GM13976 (cell line): Measurements from ENCODE around the gene TGFBRAP1.

Source experiments
- DNase-seq: peaks from one replicate; pipeline ENCODE4 v3.0.0; 2012; ENCODE audit warnings: low spot score
- CTCF ChIP-seq: IDR thresholded peaks from 2 replicates; pipeline ENCODE4 v1.5.1; 2012; ENCODE audit warnings: borderline replicate concordance, mild to moderate bottlenecking; ENCODE audit not compliant: insufficient read depth; ENCODE audit errors: extremely low read depth, missing control alignments, control extremely low read depth
- in situ Hi-C: fragments of 300-500 bp; cut with MboI; formaldehyde crosslinking; loops from one replicate; pipeline ENCODE4 v1.12.0; 2022; ENCODE audit warnings: low sequenced_read_pairs, mixed read lengths, inconsistent platforms; ENCODE audit not compliant: unreplicated experiment

The TGFBRAP1 gene

GRCh38 chr2:105296017-105296611 is 33.4 kb downstream of the TGFBRAP1 start:
- in situ Hi-C loops, result no loop called here
- no peak for DNase-seq
- no peak for TF ChIP-seq CTCF

- in situ Hi-C loops, result no loop called here
- DNase-seq, result peak; percentile 61
- TF ChIP-seq CTCF, result peak; percentile 39
These were observed 34.6 kb downstream of the TGFBRAP1 start for GRCh38 chr2:105294844-105295481.

GRCh38 chr2:105294046-105294445 is 35.5 kb downstream of the TGFBRAP1 start:
- in situ Hi-C loops, result no loop called here
- DNase-seq, result no peak

GRCh38 chr2:105291981-105292380 is 37.6 kb downstream of the TGFBRAP1 start:
- no peak for TF ChIP-seq CTCF
- no peak for DNase-seq

More at GRCh38 chr2:105294046-105294445, 35.5 kb downstream of the TGFBRAP1 start:
- no peak for TF ChIP-seq CTCF

GRCh38 chr2:105290981-105291660 is 38.4 kb downstream of the TGFBRAP1 start:
- TF ChIP-seq CTCF, result no peak
- in situ Hi-C loops, result no loop called here
- DNase-seq, result no peak

More at GRCh38 chr2:105291981-105292380, 37.6 kb downstream of the TGFBRAP1 start:
- in situ Hi-C loops, result no loop called here

GRCh38 chr2:105288133-105288532 is 41.4 kb downstream of the TGFBRAP1 start:
- in situ Hi-C loops, result no loop called here
- no peak for TF ChIP-seq CTCF

More at GRCh38 chr2:105288133-105288532, 41.4 kb downstream of the TGFBRAP1 start:
- no peak for DNase-seq
